GM12878 (cell line): ENCODE results near the gene IGFBP2. TPM values are rescaled to one million over a fixed set of nuclear protein-coding genes. Genes with fewer than 3 reads are reported as not detected.

ENCODE experiments used
- ATAC-seq: fragments of 200-7000 bp; cut with Tn5 transposase; 3 replicates; pipeline ENCODE4 v1.9.1; 2020; ENCODE audit warnings: mild to moderate bottlenecking, moderate library complexity
- BruUV-seq: library from RNA; stranded (reverse); fragments of 400-500 nt; replicated peaks from 2 replicates; lab custom pipeline; 2021; lab: Mats Ljungman, UMichigan
- CTCF ChIA-PET: fragments of 300-600 bp; sonication (Branson Sonifier 250); formaldehyde crosslinking; extraction: SDS; loops from one replicate; lab custom pipeline; 2021; ENCODE audit warnings: inconsistent platforms; lab: Yijun Ruan, JAX
- POLR2A ChIA-PET: fragments of 350-600 bp; formaldehyde crosslinking; extraction: SDS; loops from one replicate; lab custom pipeline; 2021; ENCODE audit warnings: inconsistent platforms; lab: Charles Lee
- RAD21 ChIA-PET: fragments of 300-600 bp; sonication (Branson Sonifier 250); formaldehyde crosslinking; loops from one replicate; lab custom pipeline; 2023; ENCODE audit warnings: antibody characterized with exemption; ENCODE audit not compliant: unreplicated experiment; lab: Charles Lee
- SMC1A ChIA-PET: fragments of 300-600 bp; sonication (Branson Sonifier 250); formaldehyde crosslinking; loops from one replicate; lab custom pipeline; 2023; ENCODE audit not compliant: unreplicated experiment, uncharacterized antibody; lab: Charles Lee
- DNase-seq: peaks from one replicate; pipeline ENCODE4 v3.0.0-alpha.2; 2011; ENCODE audit warnings: low read depth, low spot score
- FAIRE-seq: peaks from 3 replicates; lab custom pipeline; 2011; peaks lifted over from hg19 to GRCh38; lab: Jason Lieb, UNC
- H2AFZ ChIP-seq: 2 replicates; pipeline ENCODE4 v1.6.0; 2011; ENCODE audit warnings: low read depth, low read length, control low read depth; ENCODE audit not compliant: control insufficient read depth
- H3K27ac ChIP-seq: 2 replicates; pipeline ENCODE4 v1.5.1; 2011; ENCODE audit warnings: control low read depth; ENCODE audit not compliant: control insufficient read depth, insufficient read depth
- H3K27me3 ChIP-seq, 2 experiments: replicated peaks in 1 of 2; 2 replicates each; pipeline versions ENCODE4 v1.6.0 to v1.6.1; 2011; ENCODE audit warnings: low read length in 1 of 2; ENCODE audit not compliant: control insufficient read depth in 2 of 2, insufficient read depth in 2 of 2
- H3K36me3 ChIP-seq, 2 experiments: 2 replicates each; pipeline ENCODE4 v1.5.1; 2011; ENCODE audit warnings: low read length in 1 of 2; ENCODE audit not compliant: control insufficient read depth in 2 of 2, insufficient read depth in 2 of 2
- H3K4me1 ChIP-seq: 2 replicates; pipeline ENCODE4 v1.6.1; 2011; ENCODE audit warnings: mild to moderate bottlenecking, low read length, moderate library complexity, mixed read lengths; ENCODE audit not compliant: control insufficient read depth, insufficient read depth
- H3K4me2 ChIP-seq: 2 replicates; pipeline ENCODE4 v1.6.0; 2011; ENCODE audit warnings: control low read depth; ENCODE audit not compliant: control insufficient read depth, insufficient read depth
- H3K4me3 ChIP-seq: fragments of 200-600 bp; sonication (generic); 2 replicates; pipeline ENCODE4 v1.5.1; 2016
- H3K79me2 ChIP-seq: 2 replicates; pipeline ENCODE4 v1.6.0; 2011; ENCODE audit warnings: low read length; ENCODE audit not compliant: control insufficient read depth, insufficient read depth
- H3K9ac ChIP-seq: 2 replicates; pipeline ENCODE4 v1.8.0; 2011; ENCODE audit warnings: low read length, control low read depth, mixed read lengths; ENCODE audit not compliant: control insufficient read depth, insufficient read depth
- H3K9me3 ChIP-seq: replicated peaks from 3 replicates; pipeline ENCODE4 v1.5.1; 2011; ENCODE audit warnings: mild to moderate bottlenecking, low read length; ENCODE audit not compliant: control insufficient read depth, insufficient read depth
- H4K20me1 ChIP-seq: 2 replicates; pipeline ENCODE4 v1.6.0; 2011; ENCODE audit not compliant: control insufficient read depth, insufficient read depth
- ASH2L ChIP-seq: fragments of 300-600, 200-600 bp; sonication (generic); IDR thresholded peaks from 2 replicates; pipeline ENCODE4 v1.6.1; 2017; ENCODE audit warnings: low read depth, mild to moderate bottlenecking, borderline replicate concordance
- BACH1 ChIP-seq: fragments of 450-650 bp; IDR thresholded peaks from 2 replicates; pipeline ENCODE4 v1.6.1; 2017; ENCODE audit warnings: mild to moderate bottlenecking, borderline replicate concordance
- BMI1 ChIP-seq: fragments of 450-650 bp; IDR thresholded peaks from 2 replicates; pipeline ENCODE4 v1.6.1; 2016; ENCODE audit warnings: mild to moderate bottlenecking, moderate library complexity, borderline replicate concordance
- NR2C1 ChIP-seq: fragments of 450-650 bp; IDR thresholded peaks from 2 replicates; pipeline ENCODE4 v1.6.1; 2017; ENCODE audit warnings: antibody characterized with exemption, mild to moderate bottlenecking, moderate library complexity
- PAX5 ChIP-seq: IDR thresholded peaks from 2 replicates; pipeline ENCODE4 v1.6.1; 2011; ENCODE audit warnings: low read depth, low read length, borderline replicate concordance
- STAT3 ChIP-seq: IDR thresholded peaks from 2 replicates; pipeline ENCODE4 v1.6.1; 2011; ENCODE audit warnings: low read depth, low read length, improper control_type of control experiment
- ZNF384 ChIP-seq: IDR thresholded peaks from 2 replicates; pipeline ENCODE4 v1.6.1; 2012; ENCODE audit warnings: low read depth, mild to moderate bottlenecking, low read length, improper control_type of control experiment, borderline replicate concordance
- WGBS: methylation state at CpG from one replicate; pipeline ENCODE4 v1.1.6; 2016; ENCODE audit warnings: low lambda C conversion rate; ENCODE audit not compliant: insufficient replicate concordance, insufficient coverage; ENCODE audit errors: missing lambda C conversion rate; 5-methylcytosine and 5-hydroxymethylcytosine counted together
- in situ Hi-C: fragments of 300-500 bp; cut with MboI; formaldehyde crosslinking; loops from 9 replicates; pipeline ENCODE4 v1.14.3; 2018; ENCODE audit warnings: mixed read lengths
- intact Hi-C: fragments of 100-400 bp; cut with micrococcal nuclease; formaldehyde crosslinking; loops from one replicate; pipeline ENCODE4 v1.14.2; 2022; ENCODE audit not compliant: unreplicated experiment
- polyA plus RNA-seq, 11 experiments: library from polyadenylated mRNA; depleted of rRNA in 4 of 11; unstranded in 6 of 11; stranded (reverse) in 5 of 11; fragments of >200 nt; fragmentation: Nextera tagmentation in 4 of 11; fragmentation: Illumina TruSeq in 1 of 11; extraction: Ambion mirVana in 4 of 11; extraction: Trizol in 1 of 11; gene quantifications; 1 replicate in 1 of 11; 2 replicates in 10 of 11; pipeline versions ENCODE4 v1.2.1 to v1.2.3, GENCODE V29; 2011 to 2016; ENCODE audit warnings: inconsistent platforms in 2 of 11, missing spikeins in 2 of 11, low read depth in 1 of 11
- total RNA-seq, 4 experiments: library from RNA; depleted of rRNA in 3 of 4; stranded (reverse); fragments of >200 nt in 3 of 4; fragmentation: Illumina TruSeq in 1 of 4; extraction: Trizol in 1 of 4; gene quantifications; 2 replicates each; pipeline versions ENCODE4 v1.2.1 to v1.2.3, GENCODE V29; 2013 to 2021

The IGFBP2 gene
- total and polyA plus RNA-seq, 10 of the 15 experiments (the other 5 are each of a cell fraction or from before 2014, with no cell fraction given), result 0.11 to 1.5 (median 0.38) TPM; not detected in 5

- no peak overlapping the region for H3K27ac ChIP-seq
- no peak overlapping the region for H3K9ac ChIP-seq
- no peak overlapping the region for H2AFZ ChIP-seq
- no peak for TF ChIP-seq BACH1
- no peak overlapping the region for H3K4me2 ChIP-seq
- no peaks in the 10 kb centered on the region for H3K79me2 ChIP-seq
- intact Hi-C loops, result no loop called here
- BruUV-seq, result no TSS peak
- in situ Hi-C loops, result no loop called here
- H4K20me1 ChIP-seq, result no peaks in the 10 kb centered on the region
- no peaks in the 10 kb centered on the region for H3K36me3 ChIP-seq
- SMC1A ChIA-PET, result no interaction called here
- H3K27me3 ChIP-seq, result peaks cover 2 to 5% of the 10 kb centered on the region in 2 experiments
- POLR2A ChIA-PET, result no interaction called here
- DNase-seq (no peak), ATAC-seq (no peak), FAIRE-seq (no peak)
- H3K4me1 ChIP-seq, result no peaks in the 10 kb centered on the region
- RAD21 ChIA-PET, result no interaction called here
- H3K9me3 ChIP-seq, result no peaks in the 10 kb centered on the region
- CTCF ChIA-PET, result no interaction called here
- WGBS, result 41% methylated on average over 10 of the region's 10 CpGs
- no peak overlapping the region for H3K4me3 ChIP-seq
Observed at GRCh38 chr2:216672466-216672865, 39.2 kb downstream of the IGFBP2 start.

DNA sequence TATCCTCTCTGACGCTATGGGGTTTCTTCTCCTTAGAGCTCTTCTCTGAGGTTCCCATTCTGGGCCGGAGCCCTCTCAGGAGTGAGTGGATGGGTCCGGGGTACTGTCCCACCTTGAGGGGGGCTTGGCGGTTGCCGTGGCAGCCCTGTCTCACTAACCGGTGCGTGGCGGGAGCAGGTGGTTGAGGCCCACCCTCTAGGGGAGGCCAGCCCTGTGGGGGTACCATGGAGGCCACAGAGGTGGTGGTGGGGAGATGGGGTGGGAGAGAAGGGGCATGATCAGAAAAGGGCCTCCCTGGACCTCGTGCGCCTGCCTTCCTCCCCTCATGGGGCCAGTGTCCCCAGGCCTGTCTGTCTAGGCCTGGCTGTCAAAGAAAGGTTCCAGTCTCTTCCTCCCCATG lies 39.8 kb downstream of the IGFBP2 start:
- ATAC-seq, result no peak
- intact Hi-C loops, result no loop called here
- no peak overlapping the region for H3K4me3 ChIP-seq
- no peaks in the 10 kb centered on the region for H3K79me2 ChIP-seq
- SMC1A ChIA-PET, result no interaction called here
- BruUV-seq, result no TSS peak
- no peak overlapping the region for H3K27ac ChIP-seq
- H3K36me3 ChIP-seq, result no peaks in the 10 kb centered on the region
- RAD21 ChIA-PET, result no interaction called here
- H4K20me1 ChIP-seq, result no peaks in the 10 kb centered on the region
- CTCF ChIA-PET, result no interaction called here
- H3K27me3 ChIP-seq, result peaks cover 2 to 5% of the 10 kb centered on the region in 2 experiments
- H3K4me2 ChIP-seq, result no peak overlapping the region
- no peaks in the 10 kb centered on the region for H3K9me3 ChIP-seq
- H3K9ac ChIP-seq, result no peak overlapping the region
- POLR2A ChIA-PET, result no interaction called here
- 36% methylated on average over 10 of the region's 10 CpGs for WGBS
- no peaks in the 10 kb centered on the region for H3K4me1 ChIP-seq
- TF ChIP-seq ASH2L (no peak), PAX5 (no peak), BACH1 (no peak), ZNF384 (no peak), NR2C1 (no peak), STAT3 (no peak), BMI1 (no peak)
- no peak overlapping the region for H2AFZ ChIP-seq
- FAIRE-seq, result no peak
- DNase-seq, result no peak
- in situ Hi-C loops, result no loop called here
